ENCODE data around the gene AADAT. TPM values are rescaled to one million over a fixed set of nuclear protein-coding genes. Genes with fewer than 3 reads are reported as not detected.
A peak's percentile ranks its signal among the peaks of the same experiment; 100 is the strongest.

The AADAT gene
- 1 to 10 TPM; 2.9 to 7.2 (median 5.5) TPM for total RNA-seq

GRCh38 chr4:170089668-170090351 lies at the start of gene AADAT:
Gene AADAT, minus strand, starts transcription at chr4:170089956. Its CDS starts 266 bp downstream, at chr4:170089690.
- Histone ChIP-seq H3K9me3 (no peaks in the 10 kb centered on the region), H3K4me1 (peaks cover 7 to 20% (median 18%) of the 10 kb centered on the region in 4 donors), H3K36me3 (peaks cover 0 to 17% (median 0%) of the 10 kb centered on the region in 4 donors), H3K4me3 (peak within 1 kb of the TSS; percentile 66 to 81 (median 74)), H3K27me3 (no peaks in the 10 kb centered on the region), H3K27ac (replicated peaks in 1 of 4) (peak within 1 kb of the TSS; percentile 59 to 80 (median 68))
- intact Hi-C loops (cut with DNase I) = no loop called here
- WGBS = under 1% methylated on average over 22 of the region's 80 CpGs
- TF ChIP-seq CTCF (IDR thresholded peaks at IDR 0.05) (peak; percentile 67 to 80 (median 78)), POLR2AphosphoS5 (IDR thresholded peaks at IDR 0.05) (no peak)
- DNase-seq (ENCODE audit: extremely low spot score) = no peak

GRCh38 chr4:170138580-170139194 lies 48.9 kb upstream of the AADAT start:
- intact Hi-C loops (cut with DNase I) = loop anchor here (5.0 kb wide), 1 partner anchor 714 kb away; no protein-coding TSS in a partner anchor
- H3K27me3 ChIP-seq = no peaks in the 10 kb centered on the region
- H3K27ac ChIP-seq (replicated peaks in 1 of 4) = no peak overlapping the region
- H3K9me3 ChIP-seq = peaks cover 0 to 4% (median 2%) of the 10 kb centered on the region in 4 donors
- peak; percentile 55 to 80 (median 76) for TF ChIP-seq CTCF (IDR thresholded peaks at IDR 0.05)
- no peak for TF ChIP-seq POLR2AphosphoS5 (IDR thresholded peaks at IDR 0.05)
- no peak for DNase-seq (ENCODE audit: extremely low spot score)
- H3K4me1 ChIP-seq = peaks cover 0 to 8% (median 1%) of the 10 kb centered on the region in 4 donors
- peak overlapping the region in 1 of 4 donors; percentile 20 for H3K4me3 ChIP-seq
- WGBS = 6% methylated on average over 15 of the region's 15 CpGs
- no peaks in the 10 kb centered on the region for H3K36me3 ChIP-seq

- 69% methylated on average over 3 of the region's 3 CpGs for WGBS
- H3K27me3 ChIP-seq = no peaks in the 10 kb centered on the region
- no peaks in the 10 kb centered on the region for H3K36me3 ChIP-seq
- intact Hi-C loops (cut with DNase I) = loop anchor here (5.0 kb wide), 1 partner anchor 714 kb away; no protein-coding TSS in a partner anchor
- no peak overlapping the region for H3K27ac ChIP-seq (replicated peaks in 1 of 4)
- no peak overlapping the region for H3K4me3 ChIP-seq
- peaks cover 0 to 11% (median 10%) of the 10 kb centered on the region in 4 donors for H3K9me3 ChIP-seq
- no peak for DNase-seq (ENCODE audit: extremely low spot score)
- H3K4me1 ChIP-seq = peaks cover 0 to 8% (median 1%) of the 10 kb centered on the region in 4 donors
- TF ChIP-seq CTCF (IDR thresholded peaks at IDR 0.05) = no peak
- no peak for TF ChIP-seq POLR2AphosphoS5 (IDR thresholded peaks at IDR 0.05)
- TF ChIP-seq POLR2A (IDR thresholded peaks at IDR 0.05; ENCODE audit: low read depth) = no peak
Measured at GRCh38 chr4:170137927-170138326, 48.2 kb upstream of the AADAT start.

GRCh38 chr4:170137466-170137865 lies 47.7 kb upstream of the AADAT start:
- peaks cover 0 to 8% (median 1%) of the 10 kb centered on the region in 4 donors for H3K4me1 ChIP-seq
- DNase-seq (ENCODE audit: extremely low spot score) = no peak
- no peak overlapping the region for H3K4me3 ChIP-seq
- H3K27ac ChIP-seq (replicated peaks in 1 of 4) = no peak overlapping the region
- no peak for TF ChIP-seq POLR2A (IDR thresholded peaks at IDR 0.05; ENCODE audit: low read depth)
- H3K27me3 ChIP-seq = no peaks in the 10 kb centered on the region
- peaks cover 0 to 16% (median 14%) of the 10 kb centered on the region in 4 donors for H3K9me3 ChIP-seq
- WGBS = 44% methylated on average over 5 of the region's 5 CpGs
- H3K36me3 ChIP-seq = no peaks in the 10 kb centered on the region
- intact Hi-C loops (cut with DNase I) = loop anchor here (5.0 kb wide), 1 partner anchor 715 kb away; no protein-coding TSS in a partner anchor

GRCh38 chr4:170134821-170135220 lies 45.1 kb upstream of the AADAT start:
- Histone ChIP-seq H3K27ac (replicated peaks in 1 of 4) (no peak overlapping the region), H3K4me3 (no peak overlapping the region), H3K4me1 (peaks cover 0 to 8% (median 1%) of the 10 kb centered on the region in 4 donors), H3K9me3 (peaks cover 0 to 18% (median 16%) of the 10 kb centered on the region in 4 donors), H3K27me3 (no peaks in the 10 kb centered on the region), H3K36me3 (no peaks in the 10 kb centered on the region)
- WGBS = 40% methylated on average over 1 of the region's 2 CpGs
- intact Hi-C loops (cut with DNase I) = loop anchor here (5.0 kb wide), 1 partner anchor 717 kb away; no protein-coding TSS in a partner anchor
- TF ChIP-seq POLR2A (IDR thresholded peaks at IDR 0.05; ENCODE audit: low read depth) = no peak
- TF ChIP-seq EP300 (IDR thresholded peaks at IDR 0.05) = no peak
- TF ChIP-seq POLR2AphosphoS5 (IDR thresholded peaks at IDR 0.05) = no peak
- TF ChIP-seq CTCF (IDR thresholded peaks at IDR 0.05) = no peak
- no peak for DNase-seq (ENCODE audit: extremely low spot score)
